Ramos (cell line): ENCODE measurements around the gene TMEM151A.

Experiments
- in situ Hi-C: fragments of 300-500 bp; cut with MboI; formaldehyde crosslinking; loops from one replicate; pipeline ENCODE4 v1.14.3; 2022; ENCODE audit warnings: low sequenced_read_pairs; ENCODE audit not compliant: unreplicated experiment

TMEM151A gene

GRCh38 chr11:66282468-66283455 lies 8.9 kb upstream of the TMEM151A start:
- in situ Hi-C loops, result no loop called here

DNA sequence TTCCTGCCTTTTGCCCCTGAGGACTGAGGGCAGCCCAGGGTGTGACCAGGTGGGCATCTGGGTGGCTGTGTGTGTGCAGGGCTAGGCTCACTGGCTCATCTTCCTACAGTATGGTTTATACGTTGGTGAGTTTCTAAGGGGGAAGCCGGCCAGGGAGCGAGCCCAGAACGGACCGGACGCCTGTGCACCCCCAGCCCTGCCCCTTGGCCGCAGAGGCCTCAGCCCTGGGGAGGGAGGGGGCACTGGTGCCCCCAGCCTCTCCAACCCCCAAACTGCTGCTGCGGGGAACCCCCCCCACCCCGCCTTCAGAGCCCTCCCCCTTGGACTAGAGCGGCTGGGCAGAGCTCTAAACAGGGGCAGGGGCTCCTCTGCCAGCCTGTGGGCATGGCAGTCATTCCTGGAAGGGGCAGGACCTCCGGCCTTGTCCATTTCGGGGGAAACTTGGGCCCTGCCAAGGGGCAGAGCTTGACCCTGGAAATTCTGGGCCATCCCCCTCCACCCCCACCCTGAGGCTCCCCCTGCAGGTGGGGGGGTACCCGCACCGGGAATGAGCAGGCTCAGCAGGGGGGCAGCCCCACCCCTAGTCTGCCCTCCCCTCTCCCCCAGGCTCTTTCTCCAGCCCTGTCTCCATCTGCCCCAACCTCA lies 8.1 kb upstream of the TMEM151A start:
- in situ Hi-C loops, result no loop called here

- in situ Hi-C loops, result no loop called here
Observed at GRCh38 chr11:66284526-66285078, 7.1 kb upstream of the TMEM151A start.

DNA sequence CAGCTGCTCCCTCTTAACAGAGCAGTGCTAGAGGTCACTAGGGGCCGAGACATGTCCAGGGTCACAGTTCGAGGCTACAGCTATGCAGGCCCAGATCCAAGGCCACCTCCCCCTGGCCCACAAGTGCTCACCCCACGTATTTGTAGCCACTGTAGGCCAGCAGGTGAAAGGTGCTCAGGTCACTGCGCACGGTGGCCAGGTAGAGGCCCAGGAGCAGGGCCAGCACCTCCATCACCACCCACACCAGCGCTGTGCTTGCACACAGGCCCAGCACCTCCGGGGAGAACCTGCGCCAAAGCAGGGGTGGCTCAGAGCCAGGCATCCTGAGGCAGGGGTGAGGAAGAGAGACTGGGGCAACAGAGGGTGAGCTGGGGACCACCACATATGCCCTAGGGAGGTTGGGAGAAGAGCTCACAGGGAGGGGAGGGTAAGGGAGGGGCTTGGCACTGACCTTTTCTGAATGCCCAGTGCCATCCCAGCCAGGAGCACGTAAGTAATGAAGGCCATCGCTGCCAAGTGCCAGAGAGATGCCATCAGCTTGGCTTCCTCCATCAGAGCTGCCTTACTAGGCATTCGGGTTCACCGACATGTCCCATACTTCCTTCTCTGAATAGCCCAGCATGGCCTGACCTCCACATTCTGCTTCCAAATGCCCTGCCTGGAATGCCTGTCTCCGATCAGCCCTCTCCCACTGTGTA lies 6.3 kb upstream of the TMEM151A start:
- in situ Hi-C loops, result no loop called here

- in situ Hi-C loops, result no loop called here
Observed at GRCh38 chr11:66286699-66287098, 5.0 kb upstream of the TMEM151A start.

DNA sequence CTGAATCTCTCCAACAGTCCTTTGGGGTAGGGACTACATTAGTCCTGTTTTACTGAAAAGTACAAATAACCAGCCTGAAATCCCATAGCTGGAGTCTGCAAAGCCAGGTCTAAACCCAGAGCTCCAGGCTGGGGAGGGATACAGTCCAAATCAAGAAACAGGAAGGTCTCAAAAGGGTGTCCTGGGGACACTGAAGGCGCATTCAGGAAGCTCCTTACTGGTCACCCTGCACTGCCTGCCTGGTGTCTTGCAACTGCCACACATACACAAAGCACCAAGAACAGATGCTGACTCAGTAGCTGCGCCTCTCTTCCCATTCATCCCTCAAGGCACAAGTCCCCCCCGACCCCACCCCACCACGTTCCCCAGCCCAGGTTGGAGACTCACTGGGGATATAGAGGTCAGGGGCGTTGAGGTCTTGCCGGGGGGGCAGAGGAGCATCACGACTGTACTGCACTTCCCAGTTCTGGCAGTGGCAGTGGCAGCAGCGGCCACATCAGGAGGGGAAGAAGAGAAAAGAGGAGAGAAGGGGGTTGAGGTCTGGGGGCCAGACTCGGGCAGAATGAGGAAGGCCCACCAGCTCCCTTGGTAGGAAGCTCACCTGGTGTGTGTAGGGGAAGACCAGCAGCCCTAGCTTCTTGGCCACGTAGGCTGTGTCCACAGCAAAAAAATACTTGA lies 4.3 kb upstream of the TMEM151A start:
- in situ Hi-C loops, result no loop called here

- in situ Hi-C loops, result no loop called here
Observed at GRCh38 chr11:66287889-66288670, 3.6 kb upstream of the TMEM151A start.

DNA sequence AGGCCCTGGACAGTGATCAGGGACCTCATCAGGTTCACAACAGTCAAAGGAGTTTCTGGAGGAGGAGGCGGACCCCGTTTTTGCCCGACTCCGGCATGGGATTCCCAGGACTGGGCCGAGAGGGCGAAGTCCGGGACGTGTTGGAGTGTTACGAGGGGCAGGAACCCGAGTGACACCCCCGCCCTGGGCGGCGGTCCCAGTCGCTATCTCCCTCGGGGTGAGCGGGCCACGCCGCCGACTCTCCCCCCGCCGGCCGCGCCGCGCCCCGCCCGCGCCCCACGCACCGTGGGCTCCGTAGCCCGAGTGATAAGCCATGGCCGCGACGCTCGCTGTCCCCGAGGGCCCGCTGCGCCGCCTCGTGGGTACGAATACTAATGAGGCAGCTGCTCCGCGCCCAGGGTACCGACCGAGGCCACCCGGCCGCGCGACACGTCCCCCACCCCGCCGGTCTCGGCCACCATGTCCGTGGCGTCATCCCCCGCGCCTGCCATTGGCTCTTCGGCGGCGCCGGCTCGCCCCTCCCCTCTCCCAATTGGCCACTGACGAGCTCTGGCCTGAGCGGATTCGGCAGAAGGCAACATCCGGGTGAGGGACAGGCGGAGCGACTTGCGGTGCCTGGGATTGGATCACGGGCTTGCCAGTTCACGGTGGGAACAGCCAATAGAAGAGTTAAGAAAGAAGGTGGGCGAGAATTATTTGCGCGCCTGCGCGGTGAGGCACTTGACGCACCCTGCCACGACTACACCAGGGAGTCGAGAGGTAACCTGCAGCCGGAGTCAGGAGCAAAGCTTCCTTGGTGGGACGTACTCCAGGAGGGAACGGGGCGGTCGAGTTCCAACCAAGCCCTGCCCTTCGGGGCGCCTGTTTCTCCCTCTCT lies 2.8 kb upstream of the TMEM151A start, which contains the start of gene YIF1A:
TSS of gene YIF1A (minus strand) at position 473 of the 877 bp plus-strand sequence. CDS start at position 315, 158 bp downstream.
- in situ Hi-C loops, result no loop called here

- in situ Hi-C loops, result no loop called here
Observed at GRCh38 chr11:66289548-66290329, 2.0 kb upstream of the TMEM151A start.

DNA sequence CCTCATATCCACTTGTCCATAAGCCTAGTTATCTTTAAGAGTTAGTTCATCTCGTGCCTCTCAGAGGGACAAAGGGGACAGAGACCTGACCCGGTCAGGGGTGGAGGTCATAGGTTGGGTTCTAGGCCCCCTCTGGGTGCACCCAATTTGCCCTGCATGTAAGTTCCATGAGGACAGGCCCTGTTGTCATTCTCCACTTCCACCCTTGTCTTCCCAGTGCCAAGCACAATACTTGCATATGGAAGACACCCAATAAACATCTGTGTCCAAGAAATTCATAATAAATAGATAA lies 1.4 kb upstream of the TMEM151A start:
- in situ Hi-C loops, result no loop called here

DNA sequence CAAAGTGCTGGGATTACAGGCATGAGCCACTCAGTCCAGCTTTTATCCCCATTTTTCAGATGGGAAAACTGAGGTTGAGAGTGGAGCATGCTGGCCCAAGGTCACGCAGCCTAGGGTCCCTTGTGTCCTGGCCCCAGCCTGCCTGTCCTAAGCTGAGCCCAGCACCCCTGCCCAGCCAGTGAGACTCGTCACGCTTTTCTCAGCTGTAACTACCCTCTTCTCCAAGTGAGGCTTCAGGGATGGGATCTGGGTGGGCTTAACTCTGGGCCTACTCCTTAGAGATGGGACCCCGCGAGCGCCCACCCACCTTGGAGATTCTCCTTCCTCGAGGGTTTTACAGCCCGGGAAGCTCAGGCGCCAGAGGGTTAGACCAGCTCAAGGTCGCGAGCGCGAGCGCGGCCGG lies 390 bp upstream of the TMEM151A start:
- in situ Hi-C loops, result no loop called here

DNA sequence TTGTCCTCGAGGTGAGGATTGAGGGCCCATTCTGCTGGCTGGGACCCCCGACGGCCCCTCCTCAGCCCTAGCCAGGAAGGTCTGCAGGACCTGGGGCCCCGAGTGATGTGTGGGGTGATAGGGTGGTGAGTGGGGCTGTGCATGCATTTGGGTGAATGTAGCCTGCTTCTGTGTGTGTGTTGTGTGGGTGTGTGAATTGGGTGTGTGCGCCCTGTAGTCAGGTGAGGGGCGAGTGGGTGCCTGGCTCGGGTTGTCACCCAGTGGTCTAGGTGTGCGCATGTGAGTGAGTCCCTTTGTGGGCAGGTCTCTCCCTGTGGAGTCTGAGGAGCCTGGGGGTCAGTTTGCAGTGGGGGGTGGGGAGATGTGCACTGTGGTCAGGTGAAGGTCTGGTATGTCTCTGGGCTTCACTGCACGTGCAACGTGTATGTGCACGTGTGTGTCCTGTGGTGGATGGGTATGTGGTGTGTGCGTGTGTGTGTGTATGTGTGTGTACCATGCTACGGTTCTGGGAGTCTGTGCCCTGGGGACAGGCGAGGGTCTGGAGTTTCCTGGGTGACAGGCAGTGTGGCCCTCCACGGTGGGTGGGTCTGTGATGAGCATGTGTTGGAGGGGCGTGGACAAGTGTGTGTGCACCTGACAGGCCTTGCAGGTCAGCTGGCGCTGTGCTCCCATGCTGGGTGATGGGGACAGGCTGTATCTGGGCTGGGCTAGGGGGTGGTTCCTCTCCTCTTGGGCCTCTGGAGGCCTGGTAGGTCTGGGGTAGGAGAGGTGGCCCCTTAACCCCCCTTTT lies 1.0 kb downstream of the TMEM151A start:
- in situ Hi-C loops, result no loop called here

GRCh38 chr11:66293352-66293751 lies 1.7 kb downstream of the TMEM151A start:
- in situ Hi-C loops, result no loop called here

DNA sequence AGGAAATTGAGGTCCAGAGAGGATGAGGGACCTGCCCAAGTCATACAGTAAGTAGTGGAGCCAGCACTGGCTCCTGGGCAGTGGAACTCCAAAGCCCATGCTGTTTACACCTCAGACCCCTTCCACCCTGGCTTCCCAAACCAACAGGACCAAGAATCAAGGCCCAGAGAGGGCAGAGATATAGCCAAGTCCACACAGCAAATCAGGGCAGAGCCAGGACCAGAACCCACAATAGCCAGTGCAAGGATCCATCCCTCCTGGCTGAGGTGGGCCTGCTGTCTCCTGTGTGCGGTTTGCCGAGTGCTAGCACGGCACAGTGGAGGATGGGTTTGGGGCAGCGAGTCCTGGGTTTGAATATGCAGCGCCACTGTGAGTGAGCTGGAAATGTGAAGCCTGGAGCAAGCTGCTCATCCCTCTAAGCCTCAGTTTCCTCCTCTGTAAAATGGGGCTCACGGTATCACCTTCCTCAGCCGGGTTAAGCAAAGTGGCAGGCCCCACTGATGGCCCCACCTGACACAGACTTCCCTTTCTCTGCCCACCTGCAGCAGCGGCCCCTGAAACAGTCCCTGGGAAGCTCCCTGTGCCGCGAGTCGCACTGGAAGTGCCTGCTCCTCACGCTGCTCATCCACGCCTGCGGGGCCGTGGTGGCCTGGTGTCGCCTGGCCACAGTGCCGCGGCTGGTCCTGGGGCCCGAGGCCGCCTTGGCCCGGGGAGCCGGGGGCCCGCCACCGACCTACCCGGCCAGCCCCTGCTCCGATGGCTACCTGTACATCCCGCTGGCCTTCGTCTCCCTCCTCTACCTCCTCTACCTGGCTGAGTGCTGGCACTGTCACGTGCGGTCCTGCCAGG lies 2.3 kb downstream of the TMEM151A start:
- in situ Hi-C loops, result no loop called here

GRCh38 chr11:66294626-66295620 lies 3.2 kb downstream of the TMEM151A start:
- in situ Hi-C loops, result no loop called here
